Transverse colon (tissue), 4 donors: ENCODE results near the gene ADAMTS16. TPM values are rescaled to one million over a fixed set of nuclear protein-coding genes. Genes with fewer than 3 reads are reported as not detected.

Experiments
- DNase-seq: peaks from one replicate; pipeline ENCODE4 v3.0.0-alpha.2; 2019
- H3K27ac ChIP-seq, 4 donors: fragments of 200-600 bp; sonication (generic); 2 replicates each; pipeline ENCODE4 v1.5.1; 2016 to 2018; ENCODE audit warnings: inconsistent platforms in 4 of 4
- H3K27me3 ChIP-seq: fragments of 200-600 bp; sonication (generic); 2 replicates; pipeline ENCODE4 v1.5.1; 2017; ENCODE audit warnings: inconsistent platforms
- H3K36me3 ChIP-seq, 4 donors: fragments of 200-600 bp; sonication (generic); 2 replicates each; pipeline ENCODE4 v1.5.1; 2017 to 2019; ENCODE audit warnings: inconsistent platforms in 4 of 4
- H3K4me1 ChIP-seq, 4 donors: fragments of 200-600 bp; sonication (generic); 2 replicates each; pipeline ENCODE4 v1.5.1; 2017 to 2020; ENCODE audit warnings: inconsistent platforms in 4 of 4
- H3K4me3 ChIP-seq, 4 donors: fragments of 200-600 bp; sonication (generic); 1 replicate in 1 of 4; 2 replicates in 3 of 4; pipeline versions ENCODE4 v1.5.1 to v1.6.1; 2017 to 2019; ENCODE audit warnings: inconsistent platforms in 4 of 4
- H3K9me3 ChIP-seq, 2 donors: fragments of 200-600 bp; sonication (generic); 2 replicates each; pipeline ENCODE4 v1.5.1; 2017 to 2019; ENCODE audit warnings: inconsistent platforms in 2 of 2
- CTCF ChIP-seq, 5 experiments: fragments of 200-600 bp in 3 of 5; fragments of 450-650 bp in 2 of 5; sonication (generic) in 3 of 5; IDR thresholded peaks; 1 replicate in 2 of 5; 2 replicates in 3 of 5; pipeline ENCODE4 v1.5.1; 2016 to 2017; ENCODE audit warnings: antibody characterized with exemption in 5 of 5, inconsistent platforms in 3 of 5, mild to moderate bottlenecking in 2 of 5, moderate library complexity in 1 of 5
- EP300 ChIP-seq: sonication (generic); formaldehyde crosslinking; IDR thresholded peaks from one replicate; pipeline ENCODE4 v1.6.1; 2017; ENCODE audit warnings: antibody characterized with exemption, low read depth
- POLR2A ChIP-seq: fragments of 450-650 bp; IDR thresholded peaks from one replicate; pipeline ENCODE4 v1.6.1; 2016; ENCODE audit warnings: antibody characterized with exemption, mild to moderate bottlenecking, moderate library complexity
- POLR2AphosphoS5 ChIP-seq, 3 donors: sonication (generic); formaldehyde crosslinking; IDR thresholded peaks; one replicate each; pipeline ENCODE4 v1.6.1; 2016; ENCODE audit warnings: antibody characterized with exemption in 3 of 3
- WGBS, 2 donors: methylation state at CpG; one replicate each; pipeline ENCODE4 v1.1.5; 2018; ENCODE audit warnings: low coverage in 1 of 2; 5-methylcytosine and 5-hydroxymethylcytosine counted together
- in situ Hi-C, 4 donors: fragments of 200-750 bp; cut with MboI; loops; one replicate each; pipeline versions ENCODE4 v1.15.0 to v1.15.1; 2017; ENCODE audit warnings: low sequenced_read_pairs in 3 of 4, low pct_ligation_motif_present in 1 of 4, low pct_unique_long_range_greater_than_20kb in 1 of 4
- intact Hi-C: fragments of 100-400 bp; cut with DNase I; formaldehyde crosslinking; loops from one replicate; pipeline ENCODE4 v1.15.1; 2023; ENCODE audit warnings: low total_unique reads
- total RNA-seq, 4 donors: library from RNA; depleted of rRNA; stranded (reverse); fragments of >200 nt; gene quantifications; one replicate each; pipeline ENCODE4 v1.1.0, GENCODE V29; 2016

ADAMTS16 gene
- total RNA-seq, 4 donors from 2014 or later = 0.68 to 4.4 TPM; not detected in 2

GRCh38 chr5:5198135-5198534, 58.0 kb downstream of the ADAMTS16 start:
- no peaks in the 10 kb centered on the region for H3K27me3 ChIP-seq
- in situ Hi-C loops (no loop called here), intact Hi-C loops (no loop called here)
- no peak overlapping the region for H3K4me3 ChIP-seq
- no peaks in the 10 kb centered on the region for H3K36me3 ChIP-seq
- TF ChIP-seq EP300 = no peak
- TF ChIP-seq POLR2A = no peak
- no peak for TF ChIP-seq CTCF (IDR thresholded peaks at IDR 0.05)
- TF ChIP-seq POLR2AphosphoS5 (IDR thresholded peaks at IDR 0.05) = no peak
- no peaks in the 10 kb centered on the region for H3K9me3 ChIP-seq
- 63 to 87% methylated on average over 3 to 7 of the region's 7 CpGs for WGBS, 2 donors
- DNase-seq = no peak
- H3K4me1 ChIP-seq = no peaks in the 10 kb centered on the region
- no peak overlapping the region for H3K27ac ChIP-seq

DNA sequence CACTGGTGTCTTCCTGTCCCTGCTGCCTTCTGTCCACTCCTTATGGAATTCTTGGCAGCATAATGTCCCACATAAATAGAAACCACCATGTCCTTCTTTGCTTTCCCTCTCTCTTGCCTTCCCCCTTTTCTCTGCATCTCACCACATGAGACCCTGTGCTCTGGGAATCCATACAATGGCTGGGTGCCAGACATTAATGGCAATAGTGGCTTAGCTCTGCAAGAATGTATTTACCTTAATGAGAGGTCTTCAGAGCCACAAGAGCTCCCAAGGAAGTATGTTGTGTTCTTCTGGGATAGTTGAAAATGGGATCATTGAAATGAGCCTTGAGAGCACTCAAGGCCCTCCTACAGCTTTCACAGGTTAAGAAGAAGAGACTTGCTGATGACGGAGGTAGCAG, 58.7 kb downstream of the ADAMTS16 start:
- 0% methylated on average over 1 of the region's 1 CpG; no CpG with 5 or more reads in 1 of the 2 donors for WGBS, 2 donors
- no peaks in the 10 kb centered on the region for H3K36me3 ChIP-seq
- intact Hi-C loops = no loop called here

GRCh38 chr5:5199495-5199894, 59.4 kb downstream of the ADAMTS16 start:
- no peak overlapping the region for H3K27ac ChIP-seq
- in situ Hi-C loops (no loop called here), intact Hi-C loops (no loop called here)
- H3K27me3 ChIP-seq = no peaks in the 10 kb centered on the region
- no peak overlapping the region for H3K4me3 ChIP-seq
- no peaks in the 10 kb centered on the region for H3K9me3 ChIP-seq
- no peak for DNase-seq
- 44 to 56% methylated on average over 4 to 6 of the region's 6 CpGs for WGBS, 2 donors
- no peaks in the 10 kb centered on the region for H3K4me1 ChIP-seq
- no peak for TF ChIP-seq CTCF (IDR thresholded peaks at IDR 0.05)
- TF ChIP-seq EP300 = no peak
- no peak for TF ChIP-seq POLR2AphosphoS5 (IDR thresholded peaks at IDR 0.05)
- TF ChIP-seq POLR2A = no peak
- H3K36me3 ChIP-seq = no peaks in the 10 kb centered on the region

More for the DNA sequence above, 58.7 kb downstream of the ADAMTS16 start:
- Histone ChIP-seq H3K4me1 (no peaks in the 10 kb centered on the region), H3K27ac (no peak overlapping the region), H3K9me3 (no peaks in the 10 kb centered on the region), H3K27me3 (no peaks in the 10 kb centered on the region), H3K4me3 (no peak overlapping the region)
- in situ Hi-C loops = no loop called here
- DNase-seq = no peak
- TF ChIP-seq POLR2A = no peak

GRCh38 chr5:5200133-5200532, 60.0 kb downstream of the ADAMTS16 start:
- Histone ChIP-seq H3K9me3 (no peaks in the 10 kb centered on the region), H3K27ac (no peak overlapping the region), H3K4me3 (no peak overlapping the region), H3K36me3 (no peaks in the 10 kb centered on the region), H3K27me3 (no peaks in the 10 kb centered on the region), H3K4me1 (no peaks in the 10 kb centered on the region)
- DNase-seq = no peak
- in situ Hi-C loops = no loop called here
- TF ChIP-seq CTCF (IDR thresholded peaks at IDR 0.05) (no peak), POLR2AphosphoS5 (IDR thresholded peaks at IDR 0.05) (no peak), EP300 (no peak), POLR2A (no peak)
- 91 to 100% methylated on average over 2 to 5 of the region's 5 CpGs for WGBS, 2 donors
- intact Hi-C loops = no loop called here

DNA sequence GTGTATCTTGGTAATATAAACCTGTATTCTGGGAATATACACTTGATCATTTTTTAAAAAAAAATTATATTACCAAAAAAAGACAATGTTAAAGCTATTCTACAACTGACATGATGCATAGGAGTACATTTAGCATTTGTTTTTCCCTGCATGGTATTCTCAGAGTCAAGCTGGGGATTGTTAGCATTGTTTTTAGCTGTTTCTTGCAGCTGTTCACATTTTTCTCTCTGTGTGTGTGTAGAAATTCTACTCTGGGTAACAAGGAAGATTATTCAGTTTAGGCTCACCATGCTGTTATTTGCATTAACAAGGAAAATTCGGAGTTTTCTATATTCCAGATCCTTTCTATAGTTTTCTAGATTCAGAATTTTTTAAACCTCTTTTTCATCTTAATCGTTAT, 62.2 kb downstream of the ADAMTS16 start:
- intact Hi-C loops = no loop called here
- Histone ChIP-seq H3K4me3 (no peak overlapping the region), H3K9me3 (no peaks in the 10 kb centered on the region), H3K36me3 (no peaks in the 10 kb centered on the region), H3K27ac (no peak overlapping the region), H3K27me3 (no peaks in the 10 kb centered on the region), H3K4me1 (no peaks in the 10 kb centered on the region)
- TF ChIP-seq POLR2A (no peak), POLR2AphosphoS5 (IDR thresholded peaks at IDR 0.05) (no peak), CTCF (IDR thresholded peaks at IDR 0.05) (no peak), EP300 (no peak)
- in situ Hi-C loops = no loop called here
- DNase-seq = no peak
- WGBS, 2 donors = 33 to 45% methylated on average over 2 of the region's 2 CpGs
